GM12892 (cell line): ENCODE data around the gene HEPHL1.

Source experiments
- POLR2A ChIP-seq: IDR thresholded peaks from 2 replicates; pipeline ENCODE4 v1.6.1; 2011; ENCODE audit warnings: low read depth, low read length, control low read depth
- POLR2AphosphoS5 ChIP-seq: IDR thresholded peaks from 2 replicates; pipeline ENCODE4 v1.6.1; 2011; ENCODE audit warnings: low read depth, low read length, control low read depth
- TAF1 ChIP-seq: IDR thresholded peaks from 2 replicates; pipeline ENCODE4 v1.6.1; 2011; ENCODE audit warnings: low read depth, mild to moderate bottlenecking, control low read depth, low read length, borderline replicate concordance

DNA sequence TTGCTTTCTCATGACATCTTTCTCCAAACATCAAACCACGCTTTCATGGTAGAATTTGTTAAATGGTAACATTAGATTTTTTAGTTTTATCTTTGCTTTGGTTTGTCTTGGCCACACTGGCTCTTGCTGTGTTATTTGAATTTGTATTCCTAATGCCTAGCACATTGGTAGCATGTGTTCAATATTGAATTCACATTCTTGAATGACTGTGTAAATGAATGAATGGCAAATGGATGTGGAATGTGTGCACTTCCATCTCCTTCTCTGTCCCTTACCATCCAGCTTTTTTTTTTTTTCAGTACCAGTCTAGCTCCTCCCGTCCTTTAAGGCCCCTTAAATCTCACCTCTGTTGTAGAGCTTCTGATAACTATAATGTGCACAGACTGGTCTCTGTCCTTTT lies 41.2 kb downstream of the HEPHL1 start:
- TF ChIP-seq TAF1, result no peak
- no peak for TF ChIP-seq POLR2A
- TF ChIP-seq POLR2AphosphoS5, result no peak
